ENCODE results near the gene RERG. TPM values are rescaled to one million over a fixed set of nuclear protein-coding genes. Genes with fewer than 3 reads are reported as not detected.

Gene RERG
- total and polyA plus RNA-seq, 3 donors from 2014 or later, result 14.9 to 27.2 (median 20.7) TPM

GRCh38 chr12:15243102-15243501 is 21.9 kb upstream of the RERG start:
- Histone ChIP-seq H3K36me3 (ENCODE audit: low read depth, missing control alignments) (no peaks in the 10 kb centered on the region), H3K4me3 (no peak overlapping the region), H3K27me3 (no peaks in the 10 kb centered on the region), H3K4me1 (no peaks in the 10 kb centered on the region), H3K27ac (no peak overlapping the region), H3K9me3 (no peaks in the 10 kb centered on the region)
- intact Hi-C loops (cut with DNase I; ENCODE audit: low total_unique reads), result no loop called here
- TF ChIP-seq POLR2A (IDR thresholded peaks at IDR 0.05) (no peak), CTCF (IDR thresholded peaks at IDR 0.05) (no peak)
- WGBS, 2 donors, result 87 to 90% methylated on average over 3 of the region's 3 CpGs
- no peak for DNase-seq

- intact Hi-C loops (cut with DNase I; ENCODE audit: low total_unique reads), result no loop called here
- Histone ChIP-seq H3K27ac (no peak overlapping the region), H3K4me3 (no peak overlapping the region), H3K9me3 (no peaks in the 10 kb centered on the region), H3K27me3 (no peaks in the 10 kb centered on the region), H3K4me1 (no peaks in the 10 kb centered on the region), H3K36me3 (ENCODE audit: low read depth, missing control alignments) (no peaks in the 10 kb centered on the region)
- no peak for DNase-seq
- TF ChIP-seq CTCF (IDR thresholded peaks at IDR 0.05), result no peak
- 73 to 86% methylated on average over 4 of the region's 4 CpGs for WGBS, 2 donors
These were observed 19.7 kb upstream of the RERG start for GRCh38 chr12:15240898-15241297.

GRCh38 chr12:15234508-15234907 is 13.3 kb upstream of the RERG start:
- no peak overlapping the region for H3K27ac ChIP-seq
- DNase-seq, result no peak
- WGBS, 2 donors, result 82 to 83% methylated on average over 4 of the region's 4 CpGs
- H3K9me3 ChIP-seq, result no peaks in the 10 kb centered on the region
- H3K4me3 ChIP-seq, result no peak overlapping the region
- no peaks in the 10 kb centered on the region for H3K27me3 ChIP-seq
- no peak for TF ChIP-seq POLR2A (IDR thresholded peaks at IDR 0.05)
- no peak for TF ChIP-seq CTCF (IDR thresholded peaks at IDR 0.05)
- H3K4me1 ChIP-seq, result no peaks in the 10 kb centered on the region
- intact Hi-C loops (cut with DNase I; ENCODE audit: low total_unique reads), result no loop called here
- no peaks in the 10 kb centered on the region for H3K36me3 ChIP-seq (ENCODE audit: low read depth, missing control alignments)

- TF ChIP-seq POLR2A (IDR thresholded peaks at IDR 0.05) (no peak), CTCF (IDR thresholded peaks at IDR 0.05) (no peak)
- Histone ChIP-seq H3K4me1 (no peaks in the 10 kb centered on the region), H3K4me3 (no peak overlapping the region), H3K27ac (no peak overlapping the region), H3K27me3 (no peaks in the 10 kb centered on the region), H3K36me3 (ENCODE audit: low read depth, missing control alignments) (no peaks in the 10 kb centered on the region), H3K9me3 (no peaks in the 10 kb centered on the region)
- intact Hi-C loops (cut with DNase I; ENCODE audit: low total_unique reads), result no loop called here
- WGBS, 2 donors, result 94 to 100% methylated on average over 1 of the region's 1 CpG
- no peak for DNase-seq
These were observed 12.8 kb upstream of the RERG start for GRCh38 chr12:15234011-15234410.

- Histone ChIP-seq H3K4me1 (no peaks in the 10 kb centered on the region), H3K9me3 (no peaks in the 10 kb centered on the region), H3K27me3 (no peaks in the 10 kb centered on the region), H3K4me3 (no peak overlapping the region), H3K27ac (no peak overlapping the region), H3K36me3 (ENCODE audit: low read depth, missing control alignments) (no peaks in the 10 kb centered on the region)
- TF ChIP-seq POLR2A (IDR thresholded peaks at IDR 0.05), result no peak
- no peak for TF ChIP-seq CTCF (IDR thresholded peaks at IDR 0.05)
- WGBS, 2 donors, result 48 to 57% methylated on average over 1 of the region's 1 CpG
- no peak for DNase-seq
- intact Hi-C loops (cut with DNase I; ENCODE audit: low total_unique reads), result no loop called here
These were observed 11.7 kb upstream of the RERG start for GRCh38 chr12:15232959-15233358.
